Type B pancreatic cell (in vitro differentiated cells): ENCODE measurements around the gene MPC2. TPM values are rescaled to one million over a fixed set of nuclear protein-coding genes. Genes with fewer than 3 reads are reported as not detected.

Experiments used
- DNase-seq: peaks from one replicate; pipeline ENCODE4 v3.0.0; 2021; ENCODE audit warnings: mixed read lengths; ENCODE audit not compliant: unreplicated experiment; ENCODE audit errors: extremely low spot score
- H3K27ac Mint-ChIP-seq: 2 replicates; pipeline ENCODE4 v1.8.0; 2021; ENCODE audit warnings: mild to moderate bottlenecking, mixed read lengths
- H3K27me3 Mint-ChIP-seq: 2 replicates; pipeline ENCODE4 v1.8.0; 2021; ENCODE audit warnings: mixed read lengths
- H3K36me3 Mint-ChIP-seq: 2 replicates; pipeline ENCODE4 v1.8.0; 2021; ENCODE audit warnings: mixed read lengths
- H3K4me1 Mint-ChIP-seq: one replicate; pipeline ENCODE4 v1.8.0; 2021; ENCODE audit warnings: mixed read lengths; ENCODE audit not compliant: unreplicated experiment
- H3K4me3 Mint-ChIP-seq: 2 replicates; pipeline ENCODE4 v1.8.0; 2021; ENCODE audit warnings: mild to moderate bottlenecking, mixed read lengths
- H3K9me3 Mint-ChIP-seq: 2 replicates; pipeline ENCODE4 v1.8.0; 2021; ENCODE audit warnings: mixed read lengths
- CTCF ChIP-seq: fragments of 200-600 bp; sonication (generic); conservative IDR thresholded peaks from 2 replicates; pipeline ENCODE4 v1.5.0; 2021; ENCODE audit warnings: antibody characterized with exemption, mild to moderate bottlenecking
- total RNA-seq: library from RNA; stranded (reverse); gene quantifications from 2 replicates; pipeline ENCODE4 v1.2.1, GENCODE V29; 2021; ENCODE audit warnings: low replicate concordance

The MPC2 gene
- total RNA-seq, 1 donor from 2014 or later = 60.2 TPM

- no peak for TF ChIP-seq CTCF
- H3K36me3 Mint-ChIP-seq = no peaks in the 10 kb centered on the region
- peaks cover 5% of the 10 kb centered on the region for H3K9me3 Mint-ChIP-seq
- no peak overlapping the region for H3K27ac Mint-ChIP-seq
- H3K4me3 Mint-ChIP-seq = no peak overlapping the region
- H3K4me1 Mint-ChIP-seq = no peaks in the 10 kb centered on the region
- H3K27me3 Mint-ChIP-seq = no peaks in the 10 kb centered on the region
- DNase-seq = no peak
Observed at GRCh38 chr1:167882376-167882775, 54.5 kb downstream of the MPC2 start.

- no peak for DNase-seq
- H3K9me3 Mint-ChIP-seq = peaks cover 5% of the 10 kb centered on the region
- H3K27me3 Mint-ChIP-seq = no peaks in the 10 kb centered on the region
Observed at GRCh38 chr1:167881786-167882185, 55.1 kb downstream of the MPC2 start.

DNA sequence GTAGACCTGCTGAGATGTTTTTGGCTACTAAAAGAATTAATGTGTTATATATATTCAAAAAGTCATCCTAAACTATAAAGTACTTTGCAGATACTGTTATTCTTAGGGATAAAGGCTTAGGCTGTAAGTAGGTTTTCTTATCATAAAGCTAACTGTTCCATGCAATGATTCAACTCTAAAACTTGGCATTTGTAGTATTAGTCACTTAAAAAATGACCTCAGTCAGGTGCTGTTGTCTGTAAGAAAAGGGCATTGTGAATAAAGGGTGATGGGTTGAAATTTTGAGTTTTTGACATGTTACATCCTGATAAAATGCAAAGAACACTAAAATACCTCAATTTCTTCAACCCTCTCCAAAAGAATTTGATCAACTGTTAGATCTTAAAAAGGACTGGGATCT lies 55.8 kb downstream of the MPC2 start:
- peaks cover 5% of the 10 kb centered on the region for H3K9me3 Mint-ChIP-seq
- no peaks in the 10 kb centered on the region for H3K27me3 Mint-ChIP-seq
- no peaks in the 10 kb centered on the region for H3K4me1 Mint-ChIP-seq
- H3K4me3 Mint-ChIP-seq = no peak overlapping the region
- no peak for TF ChIP-seq CTCF
- no peaks in the 10 kb centered on the region for H3K36me3 Mint-ChIP-seq
- DNase-seq = no peak
- H3K27ac Mint-ChIP-seq = no peak overlapping the region

More at GRCh38 chr1:167881786-167882185, 55.1 kb downstream of the MPC2 start:
- no peak overlapping the region for H3K4me3 Mint-ChIP-seq
- H3K27ac Mint-ChIP-seq = no peak overlapping the region
- H3K4me1 Mint-ChIP-seq = no peaks in the 10 kb centered on the region
- no peak for TF ChIP-seq CTCF
- H3K36me3 Mint-ChIP-seq = no peaks in the 10 kb centered on the region

DNA sequence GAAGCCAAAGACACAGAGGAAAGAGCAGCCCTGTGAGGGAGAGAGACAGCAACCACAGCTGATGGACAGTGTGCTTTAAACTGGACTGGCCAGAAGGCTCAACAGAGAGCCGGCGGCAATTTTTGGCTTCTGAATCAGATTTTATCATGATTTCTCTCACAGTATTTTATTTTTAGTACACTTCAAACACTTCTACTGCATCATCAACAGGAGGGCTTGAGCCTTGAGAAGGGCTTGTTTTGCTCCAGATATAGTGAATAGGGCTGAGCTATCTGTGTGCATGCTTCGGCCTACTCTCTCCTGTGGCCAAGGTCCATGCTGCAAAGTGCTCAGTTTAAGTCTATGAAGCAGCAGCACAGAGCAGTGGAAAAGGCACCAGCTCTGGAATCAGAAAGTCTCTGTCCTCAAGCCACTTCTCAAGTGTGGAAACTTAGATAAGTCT lies 56.3 kb downstream of the MPC2 start:
- peaks cover 5% of the 10 kb centered on the region for H3K9me3 Mint-ChIP-seq
- H3K27ac Mint-ChIP-seq = no peak overlapping the region
- no peaks in the 10 kb centered on the region for H3K4me1 Mint-ChIP-seq
- no peaks in the 10 kb centered on the region for H3K36me3 Mint-ChIP-seq
- no peak for TF ChIP-seq CTCF
- H3K4me3 Mint-ChIP-seq = no peak overlapping the region
- H3K27me3 Mint-ChIP-seq = no peaks in the 10 kb centered on the region
- no peak for DNase-seq

DNA sequence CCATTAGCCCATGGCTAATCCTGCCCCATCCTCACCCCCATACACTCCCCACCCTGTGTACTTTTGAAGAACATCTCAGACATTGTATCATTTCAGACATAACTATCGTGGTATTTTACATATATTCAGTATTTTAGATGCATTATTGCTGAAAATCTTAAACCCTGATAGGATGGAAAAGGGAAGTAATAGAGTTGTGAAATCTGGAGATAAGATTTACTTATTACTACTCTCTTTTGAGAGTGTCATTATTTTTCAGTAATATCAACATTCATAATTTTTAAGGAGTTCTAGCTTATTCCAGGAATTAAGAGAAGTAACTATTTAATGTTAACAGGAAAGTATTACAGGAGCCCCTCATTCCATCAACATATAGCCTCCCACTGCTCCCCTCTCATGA lies 57.4 kb downstream of the MPC2 start:
- no peak for DNase-seq
- no peak for TF ChIP-seq CTCF

More for the DNA sequence above, 57.4 kb downstream of the MPC2 start:
- H3K4me3 Mint-ChIP-seq = no peak overlapping the region
- H3K4me1 Mint-ChIP-seq = no peaks in the 10 kb centered on the region
- no peaks in the 10 kb centered on the region for H3K9me3 Mint-ChIP-seq
- H3K27ac Mint-ChIP-seq = no peak overlapping the region
- H3K27me3 Mint-ChIP-seq = no peaks in the 10 kb centered on the region
- no peaks in the 10 kb centered on the region for H3K36me3 Mint-ChIP-seq
